Right lobe of liver (tissue), 6 donors: ENCODE measurements around the gene LIN7B. TPM values are rescaled to one million over a fixed set of nuclear protein-coding genes. Genes with fewer than 3 reads are reported as not detected.

ENCODE experiments used
- ATAC-seq, 4 donors: fragments of 200-7000 bp; cut with Tn5 transposase; one replicate each; pipeline ENCODE4 v1.9.1; 2020; ENCODE audit warnings: mild to moderate bottlenecking in 4 of 4, moderate library complexity in 4 of 4
- DNase-seq, 3 donors: peaks; one replicate each; pipeline ENCODE4 v3.0.0-alpha.2; 2020
- H3K27ac ChIP-seq, 3 donors: fragments of 200-600 bp; one replicate each; pipeline ENCODE4 v1.8.0; 2022
- H3K27me3 ChIP-seq, 2 donors: fragments of 200-600 bp; one replicate each; pipeline ENCODE4 v1.8.0; 2022
- H3K36me3 ChIP-seq, 4 donors: fragments of 200-600 bp; sonication (generic) in 1 of 4; one replicate each; pipeline versions ENCODE4 v1.5.1 to v1.8.0; 2017 to 2022; ENCODE audit warnings: control low read depth in 1 of 4
- H3K4me1 ChIP-seq, 4 donors: fragments of 200-600 bp; sonication (generic) in 1 of 4; one replicate each; pipeline versions ENCODE4 v1.5.1 to v1.8.0; 2017 to 2022; ENCODE audit warnings: control low read depth in 1 of 4
- H3K4me3 ChIP-seq, 3 donors: fragments of 200-600 bp; one replicate each; pipeline ENCODE4 v1.8.0; 2022
- H3K9me3 ChIP-seq, 4 donors: fragments of 200-600 bp; sonication (generic) in 1 of 4; one replicate each; pipeline versions ENCODE4 v1.5.1 to v1.8.0; 2017 to 2022; ENCODE audit warnings: control low read depth in 1 of 4
- CTCF ChIP-seq, 4 donors: fragments of 200-600 bp in 3 of 4; fragments of 450-650 bp in 1 of 4; IDR thresholded peaks; one replicate each; pipeline versions ENCODE4 v1.5.1 to v1.8.0; 2016 to 2022; ENCODE audit warnings: antibody characterized with exemption in 4 of 4, mild to moderate bottlenecking in 2 of 4
- POLR2A ChIP-seq: fragments of 450-650 bp; IDR thresholded peaks from one replicate; pipeline ENCODE4 v1.6.1; 2017; ENCODE audit warnings: antibody characterized with exemption, mild to moderate bottlenecking
- WGBS: methylation state at CpG from one replicate; pipeline ENCODE4 v1.1.6; 2018; ENCODE audit warnings: low coverage, low lambda C conversion rate; ENCODE audit not compliant: insufficient coverage; ENCODE audit errors: missing lambda C conversion rate; 5-methylcytosine and 5-hydroxymethylcytosine counted together
- intact Hi-C, 2 donors: fragments of 100-400 bp; cut with DNase I; formaldehyde crosslinking; loops; one replicate each; pipeline versions ENCODE4 v1.11.2 to v1.14.1; 2022
- total RNA-seq, 6 experiments: library from RNA; depleted of rRNA in 2 of 6; stranded (reverse); fragments of >200 nt in 2 of 6; fragmentation: NEBNext Ultra II Directional in 3 of 6; extraction: Animal tissue kit (Norgen Biotek cat#: 25700) in 3 of 6; gene quantifications; one replicate each; pipeline versions ENCODE4 v1.1.0 to v1.2.4, GENCODE V29; 2016 to 2023
- donor health status: DM: no; HTN: yes; CAD: no.
- donor health status: DM: no; HTN: no; CAD: no.
- donor health status: DM: no; HTN: no; CAD: no.
- donor health status: DM: no; HTN: yes; CAD: no.
- donor health status: DM: no; HTN: yes; CAD: no.

LIN7B gene
- total RNA-seq, 6 experiments from 2014 or later = 1.5 to 4.3 (median 2.4) TPM

GRCh38 chr19:49092686-49093085, 21.5 kb upstream of the LIN7B start:
- 85% methylated on average over 5 of the region's 6 CpGs for WGBS
- Histone ChIP-seq H3K4me3 (no peak overlapping the region), H3K9me3 (no peaks in the 10 kb centered on the region), H3K27ac (no peak overlapping the region), H3K4me1 (peaks cover 0 to 10% (median 0%) of the 10 kb centered on the region in 4 donors), H3K36me3 (peaks cover 13 to 64% (median 34%) of the 10 kb centered on the region in 4 donors), H3K27me3 (no peaks in the 10 kb centered on the region)
- intact Hi-C loops = loop anchor here in 1 of 2 donors (10.0 kb wide), 1 partner anchor 102 kb away; no protein-coding TSS in a partner anchor
- ATAC-seq (no peak), DNase-seq (no peak)
- no peak for TF ChIP-seq CTCF (IDR thresholded peaks at IDR 0.05)
- TF ChIP-seq POLR2A = no peak

GRCh38 chr19:49094505-49095482, 19.4 kb upstream of the LIN7B start:
- TF ChIP-seq POLR2A (no peak), CTCF (IDR thresholded peaks at IDR 0.05) (no peak)
- no peaks in the 10 kb centered on the region for H3K9me3 ChIP-seq
- no peaks in the 10 kb centered on the region for H3K27me3 ChIP-seq
- intact Hi-C loops = loop anchor here in 1 of 2 donors (10.0 kb wide), 1 partner anchor 100 kb away; no protein-coding TSS in a partner anchor
- no peak overlapping the region for H3K4me3 ChIP-seq
- no peak for ATAC-seq
- peaks cover 0 to 26% (median 7%) of the 10 kb centered on the region in 4 donors for H3K4me1 ChIP-seq
- H3K36me3 ChIP-seq = peaks cover 19 to 80% (median 31%) of the 10 kb centered on the region in 4 donors
- H3K27ac ChIP-seq = no peak overlapping the region
- WGBS = 82% methylated on average over 15 of the region's 23 CpGs
- DNase-seq = no peak

- intact Hi-C loops = loop anchor here in 1 of 2 donors (10.0 kb wide), 1 partner anchor 97 kb away; no protein-coding TSS in a partner anchor
- TF ChIP-seq POLR2A (no peak), CTCF (IDR thresholded peaks at IDR 0.05) (peak; percentile 96 to 100 (median 100))
- 36% methylated on average over 6 of the region's 8 CpGs for WGBS
- Histone ChIP-seq H3K27me3 (no peaks in the 10 kb centered on the region), H3K4me3 (no peak overlapping the region), H3K36me3 (peaks cover 6 to 79% (median 28%) of the 10 kb centered on the region in 4 donors), H3K4me1 (peaks cover 0 to 26% (median 7%) of the 10 kb centered on the region in 4 donors), H3K27ac (peak overlapping the region in 1 of 3 donors; percentile 49), H3K9me3 (no peaks in the 10 kb centered on the region)
- DNase-seq (peak in 2 of 3 donors; percentile 60 to 76), ATAC-seq (peak; percentile 84 to 92 (median 88))
These were observed 16.5 kb upstream of the LIN7B start for GRCh38 chr19:49097453-49098288.

GRCh38 chr19:49098795-49099194, 15.4 kb upstream of the LIN7B start:
- intact Hi-C loops = loop anchor here in 1 of 2 donors (10.0 kb wide), 1 partner anchor 96 kb away; no protein-coding TSS in a partner anchor
- Histone ChIP-seq H3K27me3 (no peaks in the 10 kb centered on the region), H3K27ac (peak overlapping the region in 1 of 3 donors; percentile 49), H3K9me3 (no peaks in the 10 kb centered on the region), H3K4me3 (no peak overlapping the region), H3K36me3 (peaks cover 6 to 73% (median 26%) of the 10 kb centered on the region in 4 donors), H3K4me1 (peaks cover 0 to 26% (median 7%) of the 10 kb centered on the region in 4 donors)
- TF ChIP-seq CTCF (IDR thresholded peaks at IDR 0.05) = no peak
- no peak for TF ChIP-seq POLR2A
- WGBS = 20% methylated on average over 3 of the region's 4 CpGs
- ATAC-seq = peak; percentile 80 to 93 (median 82)
- DNase-seq = peak in 1 of 3 donors; percentile 70
